Measurements from ENCODE around the gene P4HA2. TPM values are rescaled to one million over a fixed set of nuclear protein-coding genes. Genes with fewer than 3 reads are reported as not detected.

Gene P4HA2
- total and polyA plus RNA-seq, 4 donors, result 20.3 to 62.3 (median 37.2) TPM

- Histone ChIP-seq H3K9me3 (ENCODE audit: control insufficient read depth in 4 of 4, insufficient read depth in 3 of 4, low read length in 3 of 4) (no peaks in the 10 kb centered on the region), H3K36me3 (ENCODE audit: control insufficient read depth in 4 of 4, insufficient read depth in 4 of 4, low read length in 4 of 4) (peaks cover 3 to 22% (median 5%) of the 10 kb centered on the region in 4 donors), H3K27ac (ENCODE audit: low read depth in 1 of 2, low read length in 1 of 2) (peak overlapping the region; percentile 78 to 92), H3K4me3 (no peak overlapping the region), H3K9ac (ENCODE audit: insufficient read depth in 1 of 2, low read length in 2 of 2) (no peak overlapping the region), H3K4me1 (ENCODE audit: control insufficient read depth in 5 of 5, insufficient read depth in 5 of 5, low read length in 5 of 5) (peaks cover 0 to 43% (median 13%) of the 10 kb centered on the region in 5 donors), H3K27me3 (ENCODE audit: control insufficient read depth in 3 of 3, insufficient read depth in 3 of 3, low read length in 2 of 3) (no peaks in the 10 kb centered on the region)
- WGBS, 2 donors, result 57 to 83% methylated on average over 5 of the region's 5 CpGs
- TF ChIP-seq CTCF (IDR thresholded peaks at IDR 0.05; ENCODE audit: control extremely low read depth, extremely low read depth), result no peak
- DNase-seq, result peak; percentile 83 to 88 (median 83)
- ATAC-seq (ENCODE audit: insufficient read depth, low FRiP score), result peak; percentile 86
Measured at GRCh38 chr5:132215329-132215728, 12.3 kb downstream of the P4HA2 start.

DNA sequence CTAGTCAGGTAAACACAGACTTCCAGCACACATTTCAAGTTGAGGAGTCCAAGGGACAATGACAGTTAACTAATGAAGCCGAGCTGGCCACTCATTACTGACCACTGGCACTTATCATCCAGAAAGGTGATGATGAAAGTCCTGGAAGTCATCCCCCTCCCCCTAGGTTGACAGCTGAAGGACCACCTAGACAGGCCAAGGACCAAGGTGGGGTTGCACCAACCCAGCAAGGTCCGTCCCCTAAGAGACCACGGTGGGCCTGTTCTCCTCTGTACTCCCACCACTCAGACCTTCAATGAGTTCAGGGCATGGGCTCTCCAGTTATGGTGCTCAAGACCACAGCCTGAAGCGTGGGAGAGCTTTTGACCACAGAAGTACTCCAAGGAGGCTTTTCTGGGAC lies 13.2 kb downstream of the P4HA2 start:
- Histone ChIP-seq H3K4me3 (no peak overlapping the region), H3K4me1 (ENCODE audit: control insufficient read depth in 5 of 5, insufficient read depth in 5 of 5, low read length in 5 of 5) (peaks cover 0 to 35% (median 8%) of the 10 kb centered on the region in 5 donors), H3K27ac (ENCODE audit: low read depth in 1 of 2, low read length in 1 of 2) (peak overlapping the region; percentile 78 to 92), H3K9ac (ENCODE audit: insufficient read depth in 1 of 2, low read length in 2 of 2) (no peak overlapping the region), H3K27me3 (ENCODE audit: control insufficient read depth in 3 of 3, insufficient read depth in 3 of 3, low read length in 2 of 3) (no peaks in the 10 kb centered on the region), H3K36me3 (ENCODE audit: control insufficient read depth in 4 of 4, insufficient read depth in 4 of 4, low read length in 4 of 4) (peaks cover 4 to 27% (median 8%) of the 10 kb centered on the region in 4 donors), H3K9me3 (ENCODE audit: control insufficient read depth in 4 of 4, insufficient read depth in 3 of 4, low read length in 3 of 4) (no peaks in the 10 kb centered on the region)
- ATAC-seq (ENCODE audit: insufficient read depth, low FRiP score), result no peak
- TF ChIP-seq CTCF (IDR thresholded peaks at IDR 0.05; ENCODE audit: control extremely low read depth, extremely low read depth), result no peak
- WGBS, 2 donors, result 96 to 97% methylated on average over 4 of the region's 4 CpGs
- DNase-seq, result no peak

DNA sequence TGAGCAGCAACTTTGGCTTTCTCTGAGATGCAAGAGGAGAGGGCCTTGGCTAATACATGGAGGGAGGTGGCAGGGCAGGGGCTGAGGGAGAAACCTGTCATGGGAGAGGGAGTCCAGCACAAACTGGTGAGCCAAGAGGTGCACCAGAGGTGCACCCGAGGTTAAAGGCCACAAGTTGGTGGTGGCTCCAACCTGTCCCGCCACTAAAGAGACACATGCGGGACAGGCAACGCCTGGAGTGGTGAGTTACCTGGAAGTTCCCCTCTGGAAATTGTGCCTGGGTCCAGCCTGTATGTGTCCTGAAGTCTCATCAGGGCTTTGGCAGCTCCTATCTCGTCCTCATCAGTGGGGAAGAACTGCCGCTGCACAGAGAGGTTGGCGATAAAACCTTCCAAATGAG lies 14.0 kb downstream of the P4HA2 start:
- no peaks in the 10 kb centered on the region for H3K9me3 ChIP-seq (ENCODE audit: control insufficient read depth in 4 of 4, insufficient read depth in 3 of 4, low read length in 3 of 4)
- H3K9ac ChIP-seq (ENCODE audit: insufficient read depth in 1 of 2, low read length in 2 of 2), result no peak overlapping the region
- H3K27me3 ChIP-seq (ENCODE audit: control insufficient read depth in 3 of 3, insufficient read depth in 3 of 3, low read length in 2 of 3), result no peaks in the 10 kb centered on the region
- DNase-seq (no peak), ATAC-seq (ENCODE audit: insufficient read depth, low FRiP score) (no peak)
- no peak overlapping the region for H3K27ac ChIP-seq (ENCODE audit: low read depth in 1 of 2, low read length in 1 of 2)
- H3K4me1 ChIP-seq (ENCODE audit: control insufficient read depth in 5 of 5, insufficient read depth in 5 of 5, low read length in 5 of 5), result peaks cover 0 to 31% (median 8%) of the 10 kb centered on the region in 5 donors
- H3K4me3 ChIP-seq, result no peak overlapping the region
- H3K36me3 ChIP-seq (ENCODE audit: control insufficient read depth in 4 of 4, insufficient read depth in 4 of 4, low read length in 4 of 4), result peaks cover 4 to 27% (median 15%) of the 10 kb centered on the region in 4 donors
- no peak for TF ChIP-seq CTCF (IDR thresholded peaks at IDR 0.05; ENCODE audit: control extremely low read depth, extremely low read depth)
- WGBS, 2 donors, result 95 to 97% methylated on average over 7 of the region's 7 CpGs

- 61 to 71% methylated on average over 1 of the region's 1 CpG for WGBS, 2 donors
- H3K4me3 ChIP-seq, result no peak overlapping the region
- peaks cover 4 to 25% (median 16%) of the 10 kb centered on the region in 4 donors for H3K36me3 ChIP-seq (ENCODE audit: control insufficient read depth in 4 of 4, insufficient read depth in 4 of 4, low read length in 4 of 4)
- TF ChIP-seq CTCF (IDR thresholded peaks at IDR 0.05; ENCODE audit: control extremely low read depth, extremely low read depth), result no peak
- H3K27me3 ChIP-seq (ENCODE audit: control insufficient read depth in 3 of 3, insufficient read depth in 3 of 3, low read length in 2 of 3), result no peaks in the 10 kb centered on the region
- no peak overlapping the region for H3K9ac ChIP-seq (ENCODE audit: insufficient read depth in 1 of 2, low read length in 2 of 2)
- no peaks in the 10 kb centered on the region for H3K9me3 ChIP-seq (ENCODE audit: control insufficient read depth in 4 of 4, insufficient read depth in 3 of 4, low read length in 3 of 4)
- DNase-seq (peak; percentile 46 to 61 (median 47)), ATAC-seq (ENCODE audit: insufficient read depth, low FRiP score) (no peak)
- H3K27ac ChIP-seq (ENCODE audit: low read depth in 1 of 2, low read length in 1 of 2), result peak overlapping the region in 1 of 2 donors; percentile 81
- peaks cover 0 to 31% (median 8%) of the 10 kb centered on the region in 5 donors for H3K4me1 ChIP-seq (ENCODE audit: control insufficient read depth in 5 of 5, insufficient read depth in 5 of 5, low read length in 5 of 5)
Measured at GRCh38 chr5:132211787-132212186, 15.9 kb downstream of the P4HA2 start.
